Stimulated activated CD4-positive, alpha-beta T cell treated with anti-CD3 and anti-CD28 coated beads, Interleukin-12 subunit alpha, Interleukin-12 subunit beta, amount 100 ng/mL, for 24 hours (primary cell): Measurements from ENCODE around the gene PEX14.
"Not testable (repeated sequence)": the region's sequence is repeated elsewhere in the genome, so short reads cannot be mapped to it uniquely, and the experiment has no call there.

Experiments
- DNase-seq, 2 experiments: peaks; one replicate each; pipeline ENCODE4 v3.0.0-alpha.2; 2020; ENCODE audit warnings: low read depth in 2 of 2

Gene PEX14

GRCh38 chr1:10450156-10450814 is 24.5 kb upstream of the PEX14 start:
- no peak for DNase-seq

- DNase-seq: no peak
Observed at GRCh38 chr1:10450836-10451235, 23.9 kb upstream of the PEX14 start.

DNA sequence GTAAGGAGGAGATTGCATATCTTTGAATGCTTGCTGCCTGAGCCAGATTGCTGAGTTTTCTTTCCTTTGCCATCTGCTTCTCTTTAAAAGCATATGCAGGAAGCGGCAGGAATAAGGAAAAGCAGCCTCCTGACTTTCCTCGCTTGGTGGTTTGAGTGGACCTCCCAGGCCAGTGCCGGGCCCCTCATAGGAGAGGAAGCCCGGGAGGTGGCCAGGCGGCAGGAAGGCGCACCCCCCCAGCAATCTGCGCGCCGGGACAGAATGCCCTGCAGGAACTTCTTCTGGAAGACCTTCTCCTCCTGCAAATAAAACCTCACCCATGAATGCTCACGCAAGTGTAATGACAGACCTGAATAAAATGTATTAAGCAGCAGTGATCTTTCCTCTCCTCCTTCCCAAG is 23.5 kb upstream of the PEX14 start:
- no peak for DNase-seq

- no peak for DNase-seq
Observed at GRCh38 chr1:10456048-10456447, 18.7 kb upstream of the PEX14 start.

- no peak for DNase-seq
Observed at GRCh38 chr1:10456661-10457060, 18.1 kb upstream of the PEX14 start.

DNA sequence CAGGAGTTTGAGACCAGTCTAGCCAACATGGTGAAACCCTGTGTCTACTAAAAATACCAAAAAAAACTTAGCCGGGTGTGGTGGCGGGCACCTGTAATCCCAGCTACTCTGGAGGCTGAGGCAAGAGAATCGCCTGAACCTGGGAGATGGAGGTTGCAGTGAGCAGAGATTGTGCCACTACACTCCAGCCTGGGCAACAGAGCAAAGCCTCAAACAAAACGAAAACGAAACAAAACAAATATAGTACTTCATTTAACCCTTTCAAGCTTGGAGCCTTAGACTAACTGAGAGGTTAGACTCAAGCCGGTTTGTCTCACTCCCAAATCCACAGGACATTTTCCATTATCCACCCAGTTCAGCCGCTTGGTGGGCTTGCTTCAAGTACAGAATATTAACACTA is 17.3 kb upstream of the PEX14 start:
- not testable (repeated sequence) for DNase-seq

DNA sequence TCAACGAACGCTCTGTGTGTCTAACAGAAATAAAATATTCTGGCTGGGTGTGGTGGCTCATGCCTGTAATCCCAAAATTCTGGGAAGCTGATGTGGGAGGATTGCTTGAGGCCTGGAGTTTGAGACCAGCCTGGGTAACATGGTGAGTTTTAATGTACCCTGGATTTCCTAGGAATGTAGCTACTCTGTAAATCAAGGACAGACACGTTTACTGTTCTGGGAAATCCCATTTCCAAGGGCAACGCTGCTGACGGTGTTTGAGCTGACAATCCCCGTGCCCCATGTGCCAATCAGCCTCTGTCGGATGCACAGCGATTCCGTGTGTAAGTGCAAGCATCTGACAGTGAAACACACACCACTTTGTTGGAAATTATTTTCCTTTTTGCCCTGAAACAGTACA is 16.9 kb upstream of the PEX14 start:
- DNase-seq: no peak

GRCh38 chr1:10459184-10459583 is 15.6 kb upstream of the PEX14 start:
- no peak for DNase-seq

- DNase-seq: no peak
Observed at GRCh38 chr1:10467078-10467477, 7.7 kb upstream of the PEX14 start.

DNA sequence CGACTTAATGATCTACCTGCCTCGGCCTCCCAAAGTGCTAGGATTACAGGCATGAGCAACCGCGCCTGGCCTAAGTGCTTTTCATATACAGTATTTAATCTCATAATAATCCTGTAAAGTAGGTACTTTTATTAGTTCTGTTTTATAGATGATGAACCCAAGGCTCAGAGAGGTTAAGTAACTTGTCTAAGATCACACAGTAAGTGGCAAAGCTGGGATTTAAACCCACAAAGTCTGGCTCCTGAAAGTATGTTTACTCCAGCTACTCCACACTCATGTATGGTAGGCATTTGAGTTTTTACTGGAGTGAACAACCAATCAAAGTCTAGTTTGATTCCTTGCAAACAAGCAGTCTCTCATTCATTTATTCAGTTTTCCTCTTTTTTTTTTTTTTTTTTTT is 4.7 kb upstream of the PEX14 start:
- DNase-seq: no peak

GRCh38 chr1:10471411-10472219 is 3.1 kb upstream of the PEX14 start:
- DNase-seq: no peak

DNA sequence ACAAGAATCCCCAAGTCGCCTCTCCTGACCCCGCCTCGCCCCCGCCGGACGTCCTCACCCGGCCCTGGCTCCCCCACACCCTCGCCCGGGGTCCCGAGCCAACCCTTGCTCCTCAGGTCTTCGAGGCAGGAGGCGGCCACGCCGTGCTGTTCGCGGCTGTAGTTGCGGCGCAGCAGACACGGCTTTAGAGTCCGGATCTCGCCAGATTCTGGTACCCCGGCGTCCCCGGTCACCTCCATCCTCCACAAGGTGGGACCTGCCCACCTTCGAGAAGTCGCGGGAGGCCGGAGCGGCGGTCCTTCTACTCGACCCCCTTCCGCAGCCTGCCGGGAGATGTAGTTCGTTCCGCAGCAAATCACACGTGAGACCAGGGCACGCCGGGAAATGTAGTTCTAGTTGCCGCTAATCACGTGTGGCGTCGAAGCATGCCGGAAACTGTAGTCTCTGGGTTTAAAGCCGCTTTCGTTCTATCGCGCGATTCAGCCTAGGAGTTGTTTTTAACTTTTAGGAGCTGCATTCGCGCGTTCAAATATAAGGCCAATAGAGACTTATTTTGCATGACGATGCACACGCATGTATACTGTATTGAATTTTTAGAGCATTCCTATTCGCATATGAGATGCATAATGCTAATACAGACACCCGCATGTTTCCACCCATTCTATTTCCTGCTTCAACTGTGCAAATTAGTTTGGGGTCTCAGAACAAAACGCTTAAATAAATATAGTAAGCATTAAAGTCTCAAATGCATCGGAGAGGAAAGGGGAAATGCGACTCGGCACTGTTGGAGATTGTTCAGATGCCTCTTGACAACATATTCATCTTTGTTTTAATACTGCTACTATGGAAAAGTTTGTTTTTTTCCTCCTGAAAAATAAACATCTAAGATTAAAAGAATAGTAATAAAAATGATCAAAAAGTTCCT is 2.3 kb upstream of the PEX14 start, which contains the start of gene DFFA:
DFFA (minus strand) TSS at position 310 of the 925 bp plus-strand sequence; CDS start at position 239, 71 bp downstream.
- peak; percentile 82 to 90 for DNase-seq

GRCh38 chr1:10473145-10473765 is 1.5 kb upstream of the PEX14 start:
- DNase-seq: no peak

GRCh38 chr1:10474309-10474612 is 489 bp upstream of the PEX14 start:
- DNase-seq: not testable (repeated sequence)

DNA sequence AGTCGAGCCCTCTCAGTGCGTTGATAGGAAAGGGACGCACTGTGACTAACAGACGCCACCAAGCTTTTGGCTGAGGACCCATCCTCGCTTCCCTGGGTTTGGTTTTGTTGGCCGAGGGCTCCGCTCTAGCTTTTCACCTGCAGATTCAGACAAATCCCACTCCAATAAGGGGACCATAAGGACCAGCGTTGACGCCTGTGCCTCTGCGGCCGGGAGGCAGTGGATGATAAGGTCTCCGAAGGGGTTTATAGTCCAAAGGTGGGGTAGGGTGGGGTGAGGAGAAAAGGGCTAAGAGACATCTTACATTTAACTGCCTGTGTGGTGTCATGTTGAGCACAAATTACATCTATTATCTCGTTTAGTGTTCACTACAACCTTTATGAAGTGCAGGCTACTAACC is 760 bp downstream of the PEX14 start:
- DNase-seq: no peak

- no peak for DNase-seq
Observed at GRCh38 chr1:10479296-10479695, 4.5 kb downstream of the PEX14 start.

- no peak for DNase-seq
Observed at GRCh38 chr1:10480614-10481013, 5.9 kb downstream of the PEX14 start.

DNA sequence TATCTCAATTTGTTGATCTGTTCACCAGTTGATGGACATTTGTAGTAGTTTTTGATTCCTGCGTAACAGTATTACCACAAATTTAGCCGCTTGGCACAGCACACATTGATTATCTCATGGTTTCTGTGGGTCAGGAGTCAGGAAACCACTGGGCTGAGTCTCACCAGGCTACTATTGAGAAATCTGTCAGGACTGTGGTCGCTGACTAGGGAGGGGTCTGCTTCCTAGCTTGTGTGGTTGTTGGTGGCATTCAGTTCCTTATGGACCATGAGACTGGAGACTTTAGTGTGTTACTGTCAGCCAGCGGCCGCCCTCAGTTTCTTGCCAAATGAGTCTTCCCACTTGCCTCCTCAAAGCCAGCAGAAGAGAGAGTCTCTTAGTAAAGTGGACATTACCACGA is 9.8 kb downstream of the PEX14 start:
- DNase-seq: no peak

- DNase-seq: no peak
Observed at GRCh38 chr1:10489291-10490055, 14.7 kb downstream of the PEX14 start.

DNA sequence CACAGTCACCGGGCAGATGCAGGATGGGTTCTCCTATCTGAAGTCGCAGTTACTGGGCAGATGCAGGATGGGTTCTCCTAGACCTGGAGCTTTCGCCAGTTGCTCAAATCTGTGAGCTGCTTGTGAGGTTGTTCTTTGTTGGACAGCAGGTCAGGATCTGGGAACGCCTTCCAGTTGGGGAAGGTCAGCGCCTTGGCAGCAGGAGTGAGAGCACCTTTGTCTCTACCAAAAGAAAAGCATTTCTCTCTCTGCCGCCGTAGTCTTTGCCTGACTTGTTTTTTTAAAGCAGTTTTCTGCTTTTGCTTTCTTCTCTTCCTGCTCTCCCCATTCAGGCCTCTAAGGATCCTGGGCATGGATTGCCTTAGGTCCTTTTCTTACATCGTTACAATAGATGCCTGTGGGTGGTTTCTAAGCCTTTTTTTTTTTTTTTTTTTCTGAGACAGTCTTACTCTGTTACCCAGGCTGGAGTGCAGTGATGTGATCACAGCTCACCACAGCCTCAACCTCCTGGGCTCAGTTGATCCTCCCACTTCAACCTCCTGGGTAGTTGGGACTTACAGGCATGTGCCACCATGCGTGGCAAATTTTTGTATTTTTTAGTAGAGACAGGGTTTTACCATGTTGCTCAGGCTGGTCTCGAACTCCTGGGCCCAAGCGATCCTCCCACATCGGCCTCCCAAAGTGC is 15.7 kb downstream of the PEX14 start:
- no peak for DNase-seq

- DNase-seq: no peak
Observed at GRCh38 chr1:10494418-10494753, 19.6 kb downstream of the PEX14 start.
